SHP77 (cell line): ENCODE measurements around the gene GFY.
"Not testable (repeated sequence)": the region's sequence is repeated elsewhere in the genome, so short reads cannot be mapped to it uniquely, and the experiment has no call there.

Source experiments
- DNase-seq, 2 experiments: peaks; one replicate each; lab custom pipeline; 2025; lab: John Stamatoyannopoulos, UW

GFY gene

DNA sequence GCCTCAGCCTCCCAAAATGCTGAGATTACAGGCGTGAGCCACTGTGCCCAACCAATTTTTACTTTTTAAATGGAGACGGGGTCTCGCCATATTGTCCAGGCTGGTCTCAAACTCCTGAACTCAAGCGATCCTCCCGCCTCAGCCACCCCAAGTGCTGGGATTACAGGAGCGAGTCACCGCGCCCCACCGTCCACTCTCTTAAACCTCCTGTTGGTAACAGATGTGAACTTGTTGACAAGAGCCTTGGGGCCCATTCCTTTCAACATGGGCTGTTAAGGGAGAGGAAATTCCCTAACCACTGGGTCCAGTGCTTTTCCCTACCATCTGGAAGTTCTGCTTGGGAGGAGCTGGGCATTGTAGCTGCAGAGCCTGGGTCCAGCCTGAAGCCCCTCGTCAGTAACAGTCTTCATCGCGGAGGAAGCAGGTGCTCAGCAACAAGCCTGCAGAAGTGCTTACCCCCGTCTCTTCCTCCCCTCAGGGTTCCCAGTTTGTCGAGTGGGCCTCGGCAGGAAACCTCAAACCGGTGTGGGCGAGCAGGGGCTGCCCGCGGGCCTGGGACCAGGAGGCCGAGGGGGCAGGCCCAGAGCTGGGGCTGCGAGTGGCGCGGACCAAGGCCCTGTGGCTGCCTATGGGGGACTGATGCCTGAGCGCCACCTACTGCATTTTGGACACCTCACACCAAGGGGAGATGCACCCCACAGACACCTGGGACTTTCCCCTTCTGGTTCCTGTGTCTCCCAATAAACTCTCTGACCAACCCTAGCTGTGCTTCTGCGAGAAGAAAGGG lies 44.8 kb downstream of the GFY start:
- DNase-seq, result no peak

DNA sequence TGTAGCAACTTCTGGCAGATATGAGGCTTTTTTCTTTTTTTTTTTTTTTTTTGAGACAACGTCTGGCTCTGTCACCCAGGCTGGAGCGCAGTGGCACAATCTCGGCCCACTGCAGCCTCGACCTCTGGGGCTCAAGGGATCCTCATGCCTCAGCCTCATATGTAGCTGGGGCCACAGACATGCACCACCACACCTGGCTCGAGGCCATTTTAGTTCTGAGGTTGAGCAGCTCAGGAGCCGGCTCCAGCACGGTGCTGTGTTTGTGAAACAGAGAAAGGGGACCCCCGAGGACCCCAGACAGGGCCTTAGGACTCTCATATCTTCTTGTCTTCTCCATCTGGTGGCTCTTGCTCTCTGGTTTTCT lies 45.4 kb downstream of the GFY start:
- DNase-seq, result no peak

DNA sequence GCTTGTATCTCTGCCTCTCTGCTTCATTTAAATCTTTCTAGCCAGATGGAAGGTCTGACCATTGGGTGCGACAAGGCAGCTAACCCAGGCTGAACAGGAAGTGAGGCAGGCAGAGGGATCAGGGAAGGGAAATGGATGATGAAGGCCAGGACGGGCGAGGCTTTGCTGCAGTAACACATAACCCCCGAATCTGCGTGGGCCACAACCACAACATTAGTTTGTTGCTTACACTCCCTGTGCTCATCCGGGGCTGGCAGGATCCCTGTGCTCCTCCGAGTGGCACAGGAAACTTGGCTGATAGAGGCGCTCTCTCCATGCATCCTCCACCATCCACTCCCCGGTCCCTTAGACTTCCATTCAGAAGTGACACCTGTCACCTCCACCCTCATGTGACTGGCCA lies 47.7 kb downstream of the GFY start:
- no peak for DNase-seq

DNA sequence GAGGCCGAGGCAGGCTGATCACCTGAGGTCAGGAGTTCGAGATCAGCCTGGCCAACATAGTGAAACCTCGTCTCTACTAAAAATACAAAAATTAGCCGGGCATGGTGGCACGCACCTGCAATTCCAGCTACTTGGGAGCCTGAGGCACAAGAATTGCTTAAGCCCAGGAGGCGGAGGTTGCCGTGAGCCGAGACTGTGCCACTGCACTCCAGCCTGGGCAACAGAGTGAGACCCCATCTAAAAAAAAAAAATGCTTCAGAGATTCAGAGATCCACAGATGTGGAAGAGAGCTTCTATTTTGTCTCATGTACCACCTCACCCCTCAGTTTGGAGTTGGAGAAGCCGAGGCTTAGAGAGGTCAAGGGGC lies 48.3 kb downstream of the GFY start:
- not testable (repeated sequence) for DNase-seq

DNA sequence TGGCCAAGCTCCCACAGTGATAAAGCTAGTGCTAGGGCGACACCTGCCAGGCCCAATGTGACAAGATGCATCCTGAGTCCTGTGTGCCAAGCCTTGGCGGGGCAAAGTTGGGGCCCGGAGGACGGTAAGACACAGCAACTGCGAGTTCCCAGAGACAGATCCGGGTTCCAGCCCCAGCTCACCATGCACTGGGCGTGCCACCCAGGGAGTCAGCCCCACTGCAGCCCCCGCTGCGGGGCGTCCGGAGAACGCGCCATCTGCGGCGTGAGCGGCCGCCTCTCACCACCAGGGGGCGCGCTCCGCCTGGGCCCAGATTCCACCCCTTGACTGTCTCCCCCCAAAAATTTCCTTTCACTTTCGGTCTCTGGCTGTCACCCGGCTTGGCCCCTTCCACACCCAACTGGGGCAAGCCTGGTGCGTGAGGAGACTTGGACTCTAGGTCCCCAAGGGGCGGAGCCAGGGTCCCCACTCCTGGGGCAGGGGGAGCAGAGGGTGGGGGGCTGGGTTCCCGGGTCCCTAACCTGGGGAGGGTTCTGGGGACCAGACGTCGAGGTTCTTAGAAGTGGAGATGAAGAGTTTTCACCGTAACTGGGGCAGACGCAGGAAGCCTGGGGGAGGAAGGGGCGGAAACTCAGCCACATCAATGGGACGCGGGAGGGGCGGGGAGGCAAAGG lies 48.8 kb downstream of the GFY start, which contains the start of gene FLT3LG:
Gene FLT3LG (plus strand): TSS at position 348 of the 674 bp plus-strand sequence. CDS start 425 bp downstream, outside the sequence.
- DNase-seq, result peak; percentile 32 to 33

DNA sequence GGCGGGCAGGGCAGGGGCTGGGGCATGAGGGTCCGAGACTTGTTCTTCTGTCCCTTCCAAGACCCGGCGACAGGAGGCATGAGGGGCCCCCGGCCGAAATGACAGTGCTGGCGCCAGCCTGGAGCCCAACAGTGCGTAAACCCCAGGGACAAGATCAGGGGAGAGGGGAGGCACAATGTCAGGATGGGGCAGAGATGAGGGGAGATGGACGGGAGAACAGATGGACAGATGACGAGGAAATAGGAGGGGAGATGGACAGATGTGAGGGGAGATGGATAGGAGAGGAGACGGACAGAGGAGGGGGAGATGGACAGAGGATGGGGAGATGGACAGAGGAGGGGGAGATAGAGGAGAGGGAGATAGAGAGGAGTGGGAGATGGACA lies 49.3 kb downstream of the GFY start:
- no peak for DNase-seq

DNA sequence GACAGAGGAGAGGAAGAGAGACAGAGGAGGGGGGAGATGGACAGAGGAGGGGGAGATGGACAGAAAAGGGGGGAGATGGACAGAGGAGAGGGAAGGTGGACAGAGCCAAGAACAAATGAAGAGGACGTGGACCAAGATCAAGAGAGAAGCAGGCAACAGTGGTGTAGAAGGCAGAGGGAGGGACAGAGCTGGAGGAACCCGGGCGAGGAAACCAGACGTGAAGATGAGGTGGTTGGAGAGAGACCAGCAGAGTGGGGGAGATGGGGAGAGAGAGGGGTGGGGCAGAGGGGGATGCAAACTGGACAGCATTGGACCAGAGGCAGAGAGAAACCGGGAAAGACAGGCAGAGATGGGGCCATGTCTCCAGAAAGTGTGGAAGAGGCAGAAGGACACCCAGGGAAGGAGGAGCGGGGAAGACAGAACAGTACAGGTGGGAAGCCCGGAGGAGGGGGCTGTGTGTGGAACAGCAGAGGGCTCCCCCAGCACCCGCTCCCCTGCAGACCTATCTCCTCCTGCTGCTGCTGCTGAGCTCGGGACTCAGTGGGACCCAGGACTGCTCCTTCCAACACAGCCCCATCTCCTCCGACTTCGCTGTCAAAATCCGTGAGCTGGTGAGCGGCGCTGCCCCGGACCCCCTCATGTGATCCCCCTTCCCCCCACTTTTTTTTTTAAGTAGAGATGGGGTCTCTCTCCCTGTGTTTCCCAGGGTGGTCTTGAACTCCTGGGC lies 50.2 kb downstream of the GFY start:
- DNase-seq, result no peak

DNA sequence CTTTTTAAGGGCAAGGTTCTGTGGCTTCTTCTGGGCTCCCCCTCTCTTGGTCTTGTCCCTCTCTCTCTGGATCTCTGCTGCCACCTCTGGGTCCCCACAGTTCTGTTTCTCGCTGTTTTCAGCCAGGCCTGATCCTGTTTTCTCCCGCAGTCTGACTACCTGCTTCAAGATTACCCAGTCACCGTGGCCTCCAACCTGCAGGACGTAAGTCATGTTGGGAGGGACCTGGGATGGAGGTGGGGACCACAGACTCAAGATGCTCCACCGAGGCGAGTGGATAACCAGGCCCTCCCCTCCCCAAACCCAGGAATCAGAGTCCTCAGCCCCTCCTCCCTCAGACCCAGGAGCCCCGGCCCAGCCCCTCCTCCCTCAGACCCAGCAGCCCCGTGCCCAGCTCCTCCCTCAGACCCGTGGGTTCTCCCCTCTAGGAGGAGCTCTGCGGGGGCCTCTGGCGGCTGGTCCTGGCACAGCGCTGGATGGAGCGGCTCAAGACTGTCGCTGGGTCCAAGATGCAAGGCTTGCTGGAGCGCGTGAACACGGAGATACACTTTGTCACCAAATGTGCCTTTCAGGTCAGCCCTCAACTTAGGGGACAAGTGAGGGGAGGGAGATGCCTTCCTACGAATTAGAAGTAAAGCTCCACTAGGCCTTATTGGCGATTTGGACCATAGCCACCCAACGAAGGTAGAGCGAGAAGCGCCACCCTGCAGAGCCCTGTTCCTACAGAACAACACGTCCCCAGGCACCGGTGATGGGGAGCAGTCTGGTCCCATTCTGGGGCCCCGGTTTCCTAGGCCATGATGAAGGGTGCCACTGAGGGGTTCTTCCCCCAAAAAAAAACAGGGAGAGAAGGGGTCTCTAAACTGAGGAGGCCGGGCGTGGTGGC lies 51.0 kb downstream of the GFY start:
- peak; percentile 71 to 81 for DNase-seq
